Keratinocyte (primary cell): ENCODE data around the gene CUX1. TPM values are rescaled to one million over a fixed set of nuclear protein-coding genes. Genes with fewer than 3 reads are reported as not detected.

Experiments used
- DNase-seq: peaks from one replicate; pipeline ENCODE4 v3.0.0-alpha.2; 2011; ENCODE audit warnings: low read depth, missing footprints, low spot score
- FAIRE-seq: peaks from 2 replicates; lab custom pipeline; 2011; peaks lifted over from hg19 to GRCh38; lab: Jason Lieb, UNC
- H2AFZ ChIP-seq: 2 replicates; pipeline ENCODE4 v1.6.0; 2012; ENCODE audit warnings: low read length, control low read depth, inconsistent platforms; ENCODE audit not compliant: control insufficient read depth
- H3K27ac ChIP-seq: 2 replicates; pipeline ENCODE4 v1.5.1; 2011; ENCODE audit warnings: low read length; ENCODE audit not compliant: control insufficient read depth, insufficient read depth
- H3K27me3 ChIP-seq: 3 replicates; pipeline ENCODE4 v1.6.0; 2011; ENCODE audit warnings: low read length; ENCODE audit not compliant: control insufficient read depth, insufficient read depth; ENCODE audit errors: extremely low read depth
- H3K36me3 ChIP-seq, 2 experiments: 2 replicates in 1 of 2; 3 replicates in 1 of 2; pipeline ENCODE4 v1.5.1; 2011; ENCODE audit warnings: low read length in 2 of 2, mild to moderate bottlenecking in 1 of 2; ENCODE audit not compliant: control insufficient read depth in 2 of 2, insufficient read depth in 2 of 2; ENCODE audit errors: extremely low read depth in 1 of 2
- H3K4me1 ChIP-seq: 3 replicates; pipeline ENCODE4 v1.5.1; 2011; ENCODE audit warnings: low read length; ENCODE audit not compliant: control insufficient read depth, insufficient read depth; ENCODE audit errors: extremely low read depth
- H3K4me2 ChIP-seq: 3 replicates; pipeline ENCODE4 v1.6.0; 2011; ENCODE audit warnings: low read depth, low read length; ENCODE audit not compliant: control insufficient read depth, insufficient read depth; ENCODE audit errors: extremely low read depth
- H3K4me3 ChIP-seq, 3 experiments: fragments of 200-600 bp in 1 of 3; sonication (generic) in 1 of 3; 2 replicates in 2 of 3; 3 replicates in 1 of 3; pipeline ENCODE4 v1.5.1; 2011 to 2016; ENCODE audit warnings: low read length in 3 of 3, mild to moderate bottlenecking in 3 of 3, control low read depth in 2 of 3, inconsistent platforms in 1 of 3, low read depth in 1 of 3, mixed read lengths in 1 of 3, mixed run types in 1 of 3, moderate library complexity in 1 of 3; ENCODE audit not compliant: control insufficient read depth in 2 of 3, insufficient read depth in 2 of 3; ENCODE audit errors: extremely low read depth in 1 of 3
- H3K79me2 ChIP-seq: 2 replicates; pipeline ENCODE4 v1.6.0; 2012; ENCODE audit warnings: low read length; ENCODE audit not compliant: control insufficient read depth, insufficient read depth
- H3K9ac ChIP-seq: 3 replicates; pipeline ENCODE4 v1.6.0; 2011; ENCODE audit warnings: low read length; ENCODE audit not compliant: control insufficient read depth, insufficient read depth; ENCODE audit errors: extremely low read depth
- H3K9me1 ChIP-seq: 3 replicates; pipeline ENCODE4 v1.6.0; 2011; ENCODE audit warnings: low read length; ENCODE audit not compliant: control insufficient read depth, insufficient read depth; ENCODE audit errors: extremely low read depth
- H3K9me3 ChIP-seq: 2 replicates; pipeline ENCODE4 v1.5.1; 2012; ENCODE audit warnings: low read depth, low read length; ENCODE audit not compliant: control insufficient read depth
- H4K20me1 ChIP-seq: 3 replicates; pipeline ENCODE4 v1.6.0; 2011; ENCODE audit warnings: low read length; ENCODE audit not compliant: control insufficient read depth, insufficient read depth; ENCODE audit errors: extremely low read depth
- EZH2 ChIP-seq: IDR thresholded peaks from one replicate; pipeline ENCODE4 v1.6.1; 2012; ENCODE audit warnings: inconsistent platforms, mild to moderate bottlenecking, low read length, moderate library complexity
- dilution Hi-C: fragments of 300-500 bp; cut with MboI; formaldehyde crosslinking; loops from one replicate; pipeline ENCODE4 v1.7.0; 2020; ENCODE audit warnings: low sequenced_read_pairs; ENCODE audit not compliant: extremely low pct_ligation_motif_present
- polyA plus RNA-seq, 5 experiments: library from polyadenylated mRNA; depleted of rRNA in 3 of 5; stranded (reverse) in 3 of 5; stranded (forward) in 1 of 5; unstranded in 1 of 5; fragments of >200 nt; gene quantifications; 1 replicate in 1 of 5; 2 replicates in 3 of 5; 3 replicates in 1 of 5; pipeline versions ENCODE4 v1.2.1 to v1.2.3, GENCODE V29; 2011 to 2012; ENCODE audit warnings: missing spikeins in 2 of 5, low read depth in 1 of 5, low replicate concordance in 1 of 5
- TF ChIP-seq, protein P1 (sequence below), 3 experiments: IDR thresholded peaks in 1 of 3; conservative IDR thresholded peaks in 1 of 3; optimal IDR thresholded peaks in 1 of 3; 2 replicates in 2 of 3; 3 replicates in 1 of 3; pipeline versions ENCODE3 to v1.5.1; 2011; ENCODE audit warnings: low read length in 3 of 3, mild to moderate bottlenecking in 3 of 3, moderate library complexity in 2 of 3, control low read depth in 1 of 3, inconsistent platforms in 1 of 3; ENCODE audit not compliant: insufficient read depth in 2 of 3; ENCODE audit errors: extremely low read depth in 1 of 3

Gene CUX1
- polyA plus RNA-seq, 1 donor (not counting 4 experiments of a cell fraction or from before 2014, with no cell fraction given): 18.3 TPM

DNA sequence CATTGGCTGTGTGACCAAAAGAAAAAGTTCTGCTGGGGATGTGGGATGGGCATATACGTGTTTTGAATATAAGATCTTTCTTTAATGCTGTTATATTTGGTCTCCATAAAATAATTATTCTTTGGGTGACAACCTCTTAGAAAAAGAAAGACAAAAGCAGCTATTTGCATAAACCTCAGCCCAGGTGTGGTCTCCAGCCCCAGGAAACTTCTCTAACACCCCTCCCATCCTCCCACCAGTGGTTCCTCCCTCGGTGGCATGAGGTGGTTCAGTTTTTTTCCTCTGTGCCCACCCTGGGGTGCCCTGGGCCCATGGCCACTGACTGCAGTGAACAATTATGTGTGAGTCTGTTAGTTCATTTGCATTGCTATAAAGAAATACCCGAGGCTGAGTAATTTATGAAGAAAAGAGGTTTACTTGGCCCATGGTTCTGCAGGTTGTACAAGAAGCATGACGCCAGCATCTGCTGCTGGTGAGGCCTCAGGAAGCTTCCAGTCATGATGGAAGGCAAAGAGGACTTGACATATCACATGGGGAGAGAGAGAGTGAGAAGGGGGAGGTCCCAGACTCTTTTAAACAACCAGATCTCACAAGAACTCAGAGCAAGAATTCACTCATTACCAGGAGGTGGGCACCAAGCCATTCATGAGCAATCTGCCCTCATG lies 165.9 kb downstream of the CUX1 start:
- no peaks in the 10 kb centered on the region for H3K27me3 ChIP-seq
- dilution Hi-C loops: no loop called here
- no peak overlapping the region for H3K27ac ChIP-seq
- peaks cover 9% of the 10 kb centered on the region for H3K4me1 ChIP-seq
- no peaks in the 10 kb centered on the region for H3K79me2 ChIP-seq
- H3K4me3 ChIP-seq: no peak overlapping the region
- H4K20me1 ChIP-seq: no peaks in the 10 kb centered on the region
- no peak for TF ChIP-seq EZH2
- TF ChIP-seq, protein P1, sequence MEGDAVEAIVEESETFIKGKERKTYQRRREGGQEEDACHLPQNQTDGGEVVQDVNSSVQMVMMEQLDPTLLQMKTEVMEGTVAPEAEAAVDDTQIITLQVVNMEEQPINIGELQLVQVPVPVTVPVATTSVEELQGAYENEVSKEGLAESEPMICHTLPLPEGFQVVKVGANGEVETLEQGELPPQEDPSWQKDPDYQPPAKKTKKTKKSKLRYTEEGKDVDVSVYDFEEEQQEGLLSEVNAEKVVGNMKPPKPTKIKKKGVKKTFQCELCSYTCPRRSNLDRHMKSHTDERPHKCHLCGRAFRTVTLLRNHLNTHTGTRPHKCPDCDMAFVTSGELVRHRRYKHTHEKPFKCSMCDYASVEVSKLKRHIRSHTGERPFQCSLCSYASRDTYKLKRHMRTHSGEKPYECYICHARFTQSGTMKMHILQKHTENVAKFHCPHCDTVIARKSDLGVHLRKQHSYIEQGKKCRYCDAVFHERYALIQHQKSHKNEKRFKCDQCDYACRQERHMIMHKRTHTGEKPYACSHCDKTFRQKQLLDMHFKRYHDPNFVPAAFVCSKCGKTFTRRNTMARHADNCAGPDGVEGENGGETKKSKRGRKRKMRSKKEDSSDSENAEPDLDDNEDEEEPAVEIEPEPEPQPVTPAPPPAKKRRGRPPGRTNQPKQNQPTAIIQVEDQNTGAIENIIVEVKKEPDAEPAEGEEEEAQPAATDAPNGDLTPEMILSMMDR (optimal IDR thresholded peaks at IDR 0.05 in 1 of 3, IDR thresholded peaks at IDR 0.05 in 1 of 3, conservative IDR thresholded peaks at IDR 0.05 in 1 of 3; ENCODE audit: extremely low read depth in 1 of 3, insufficient read depth in 2 of 3, low read length in 3 of 3): no peak
- H3K36me3 ChIP-seq: peaks cover 0 to 1% of the 10 kb centered on the region in 2 experiments
- no peak for FAIRE-seq
- H3K4me2 ChIP-seq: no peak overlapping the region
- H2AFZ ChIP-seq: no peak overlapping the region
- H3K9ac ChIP-seq: no peak overlapping the region
- no peak for DNase-seq
- no peaks in the 10 kb centered on the region for H3K9me3 ChIP-seq
- H3K9me1 ChIP-seq: no peaks in the 10 kb centered on the region

DNA sequence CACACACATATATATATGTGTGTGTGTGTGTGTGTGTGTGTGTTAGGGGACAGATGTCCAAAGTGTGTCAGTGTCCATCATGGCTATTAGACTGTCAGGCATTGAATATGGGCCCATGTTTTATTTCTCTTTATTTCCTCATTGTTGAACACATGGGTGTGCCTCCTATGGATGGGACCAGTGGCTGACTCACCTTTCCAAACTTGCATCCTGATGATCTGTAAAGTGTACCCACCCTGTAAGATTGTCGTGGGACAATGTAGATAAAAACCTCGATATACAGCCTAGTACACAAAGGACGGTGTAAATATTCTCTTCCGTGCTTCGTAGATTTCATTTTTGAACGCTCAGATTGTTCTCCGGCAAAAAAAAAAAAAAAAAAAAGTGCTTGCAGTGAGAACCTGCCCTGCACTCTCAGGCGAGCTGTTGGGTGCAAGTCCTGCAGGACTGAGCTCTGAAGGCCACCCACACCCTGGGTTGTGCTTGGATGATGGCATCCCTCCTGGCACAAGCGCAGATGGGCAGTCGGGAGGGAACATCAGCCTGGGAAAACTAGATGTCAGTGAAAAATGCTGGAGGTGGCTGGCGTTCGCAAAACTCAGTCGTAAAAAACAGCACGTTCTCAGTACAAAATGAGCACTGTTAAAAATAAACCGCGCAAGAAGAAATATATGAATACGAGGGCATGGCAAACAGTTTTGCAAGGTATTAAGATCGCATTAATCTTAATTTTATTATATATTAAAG lies 166.9 kb downstream of the CUX1 start:
- Histone ChIP-seq H3K4me1 (peaks cover 9% of the 10 kb centered on the region), H3K79me2 (no peaks in the 10 kb centered on the region), H3K4me3 (no peak overlapping the region), H3K4me2 (no peak overlapping the region), H2AFZ (no peak overlapping the region), H3K9ac (no peak overlapping the region), H4K20me1 (no peaks in the 10 kb centered on the region), H3K9me1 (no peaks in the 10 kb centered on the region), H3K36me3 (peaks cover 0 to 1% of the 10 kb centered on the region in 2 experiments), H3K9me3 (no peaks in the 10 kb centered on the region), H3K27ac (no peak overlapping the region), H3K27me3 (no peaks in the 10 kb centered on the region)
- dilution Hi-C loops: no loop called here
- FAIRE-seq (no peak), DNase-seq (no peak)
- TF ChIP-seq, protein P1 (optimal IDR thresholded peaks at IDR 0.05 in 1 of 3, IDR thresholded peaks at IDR 0.05 in 1 of 3, conservative IDR thresholded peaks at IDR 0.05 in 1 of 3; ENCODE audit: extremely low read depth in 1 of 3, insufficient read depth in 2 of 3, low read length in 3 of 3): no peak
- TF ChIP-seq EZH2: no peak
